H1 (cell line): Measurements from ENCODE around the gene SEC22C. TPM values are rescaled to one million over a fixed set of nuclear protein-coding genes. Genes with fewer than 3 reads are reported as not detected.
A peak's percentile ranks its signal among the peaks of the same experiment; 100 is the strongest.

Experiments
- CTCF ChIA-PET: fragments of 300-600 bp; sonication (Branson Sonifier 250); formaldehyde crosslinking; loops from one replicate; lab custom pipeline; 2021; ENCODE audit not compliant: partially characterized antibody; lab: Charles Lee
- POLR2A ChIA-PET: fragments of 300-600 bp; sonication (Branson Sonifier 250); formaldehyde crosslinking; loops from one replicate; lab custom pipeline; 2021; ENCODE audit warnings: inconsistent platforms; ENCODE audit not compliant: partially characterized antibody; lab: Charles Lee
- DNase-seq, 2 experiments: peaks; one replicate each; pipeline versions ENCODE4 v3.0.0 to v3.0.0-alpha.2; 2010 to 2022; ENCODE audit warnings: low spot score in 2 of 2, low read depth in 1 of 2, mixed read lengths in 1 of 2
- FAIRE-seq: peaks from 2 replicates; lab custom pipeline; 2011; peaks lifted over from hg19 to GRCh38; lab: Jason Lieb, UNC
- H2AFZ ChIP-seq: 2 replicates; pipeline ENCODE4 v1.8.1; 2012; ENCODE audit warnings: low read length, inconsistent platforms
- H2AK5ac ChIP-seq: 2 replicates; pipeline ENCODE4 v1.6.1; 2013; ENCODE audit warnings: low read depth, low read length
- H2BK120ac ChIP-seq: replicated peaks from 2 replicates; pipeline ENCODE3; 2013; ENCODE audit warnings: low read depth, low read length, inconsistent platforms
- H2BK12ac ChIP-seq: 2 replicates; pipeline ENCODE4 v1.6.1; 2013; ENCODE audit warnings: low read depth, low read length
- H2BK15ac ChIP-seq: 2 replicates; pipeline ENCODE4 v1.6.1; 2013; ENCODE audit warnings: low read length
- H2BK20ac ChIP-seq: 2 replicates; pipeline ENCODE4 v1.6.1; 2013; ENCODE audit warnings: low read length
- H2BK5ac ChIP-seq: 2 replicates; pipeline ENCODE4 v1.6.1; 2013; ENCODE audit warnings: low read depth, low read length
- H3K14ac ChIP-seq: 2 replicates; pipeline ENCODE4 v1.6.1; 2013; ENCODE audit warnings: inconsistent platforms; ENCODE audit not compliant: insufficient read length
- H3K18ac ChIP-seq: 2 replicates; pipeline ENCODE4 v1.6.1; 2013; ENCODE audit warnings: low read length; ENCODE audit errors: extremely low read depth
- H3K23ac ChIP-seq: 2 replicates; pipeline ENCODE4 v1.6.1; 2013; ENCODE audit warnings: inconsistent platforms; ENCODE audit not compliant: insufficient read length
- H3K23me2 ChIP-seq: 2 replicates; pipeline ENCODE4 v1.6.1; 2013; ENCODE audit warnings: low read depth, low read length
- H3K27ac ChIP-seq: 2 replicates; pipeline ENCODE4 v1.6.1; 2011; ENCODE audit warnings: low read depth, low read length, inconsistent platforms
- H3K27me3 ChIP-seq, 4 experiments: replicated peaks in 1 of 4; 1 replicate in 1 of 4; 2 replicates in 3 of 4; pipeline versions ENCODE4 v1.6.1 to v1.8.1; 2011 to 2013; ENCODE audit warnings: low read length in 3 of 4, mild to moderate bottlenecking in 3 of 4, inconsistent platforms in 2 of 4, mixed read lengths in 2 of 4, moderate library complexity in 1 of 4; ENCODE audit not compliant: control insufficient read depth in 3 of 4, insufficient read depth in 3 of 4; ENCODE audit errors: extremely low read depth in 1 of 4
- H3K36me3 ChIP-seq, 4 experiments: 2 replicates each; pipeline versions ENCODE4 v1.6.1 to v1.8.1; 2011 to 2013; ENCODE audit warnings: mild to moderate bottlenecking in 4 of 4, low read length in 3 of 4, moderate library complexity in 2 of 4, control low read depth in 1 of 4, inconsistent platforms in 1 of 4; ENCODE audit not compliant: insufficient read depth in 4 of 4, control insufficient read depth in 2 of 4
- H3K4ac ChIP-seq: replicated peaks from 2 replicates; pipeline ENCODE3; 2013; ENCODE audit warnings: low read length, low read depth, mixed read lengths, inconsistent platforms; ENCODE audit not compliant: insufficient read length
- H3K4me1 ChIP-seq, 4 experiments: replicated peaks in 1 of 4; 1 replicate in 1 of 4; 2 replicates in 3 of 4; pipeline versions ENCODE4 v1.6.1 to v1.8.1; 2011 to 2013; ENCODE audit warnings: low read length in 3 of 4, inconsistent platforms in 2 of 4, mixed read lengths in 1 of 4; ENCODE audit not compliant: insufficient read depth in 4 of 4, control insufficient read depth in 3 of 4
- H3K4me2 ChIP-seq, 2 experiments: 2 replicates each; pipeline versions ENCODE4 v1.6.1 to v1.8.1; 2011 to 2013; ENCODE audit warnings: low read depth in 2 of 2, low read length in 2 of 2, control low read depth in 1 of 2, inconsistent platforms in 1 of 2, mild to moderate bottlenecking in 1 of 2; ENCODE audit not compliant: insufficient read depth in 1 of 2
- H3K4me3 ChIP-seq, 4 experiments: fragments of 200-600, 300-600 bp in 1 of 4; sonication (generic), shearing (Covaris generic), sonication (Bioruptor Twin) in 1 of 4; 2 replicates each; pipeline versions ENCODE4 v1.5.1 to v1.8.1; 2011 to 2016; ENCODE audit warnings: low read length in 4 of 4, low read depth in 3 of 4, control low read depth in 2 of 4, inconsistent platforms in 2 of 4, mild to moderate bottlenecking in 2 of 4, mixed read lengths in 1 of 4, moderate library complexity in 1 of 4; ENCODE audit not compliant: insufficient read depth in 2 of 4; ENCODE audit errors: extremely low read depth in 1 of 4
- H3K56ac ChIP-seq: replicated peaks from 2 replicates; pipeline ENCODE3; 2013; ENCODE audit warnings: low read depth, mild to moderate bottlenecking, mixed read lengths, low read length, inconsistent platforms; ENCODE audit not compliant: insufficient read length
- H3K79me1 ChIP-seq: 2 replicates; pipeline ENCODE4 v1.6.1; 2013; ENCODE audit warnings: low read depth, low read length, control low read depth
- H3K79me2 ChIP-seq, 2 experiments: 2 replicates each; pipeline versions ENCODE4 v1.6.1 to v1.8.1; 2012 to 2013; ENCODE audit warnings: low read length in 2 of 2, mild to moderate bottlenecking in 2 of 2, inconsistent platforms in 1 of 2; ENCODE audit not compliant: insufficient read depth in 2 of 2, control insufficient read depth in 1 of 2
- H3K9ac ChIP-seq, 4 experiments: replicated peaks in 1 of 4; 1 replicate in 1 of 4; 2 replicates in 3 of 4; pipeline versions ENCODE4 v1.6.1 to v1.8.1; 2011 to 2013; ENCODE audit warnings: low read depth in 3 of 4, low read length in 3 of 4, control low read depth in 2 of 4, mild to moderate bottlenecking in 2 of 4, moderate library complexity in 2 of 4, inconsistent platforms in 1 of 4; ENCODE audit errors: extremely low read depth in 1 of 4
- H3K9me3 ChIP-seq, 2 experiments: 2 replicates each; pipeline versions ENCODE4 v1.6.1 to v1.8.1; 2012 to 2013; ENCODE audit warnings: mild to moderate bottlenecking in 2 of 2, moderate library complexity in 2 of 2, control low read depth in 1 of 2, inconsistent platforms in 1 of 2, low read depth in 1 of 2, low read length in 1 of 2, mixed read lengths in 1 of 2; ENCODE audit not compliant: insufficient read depth in 2 of 2
- H4K20me1 ChIP-seq, 2 experiments: replicated peaks in 1 of 2; 2 replicates each; pipeline versions ENCODE3 to v1.8.1; 2011 to 2013; ENCODE audit warnings: inconsistent platforms in 2 of 2, low read length in 2 of 2, mild to moderate bottlenecking in 1 of 2; ENCODE audit not compliant: insufficient read depth in 2 of 2, control insufficient read depth in 1 of 2
- H4K5ac ChIP-seq: 2 replicates; pipeline ENCODE4 v1.6.1; 2013; ENCODE audit warnings: low read length, low read depth, mixed read lengths, inconsistent platforms; ENCODE audit not compliant: insufficient read length
- H4K8ac ChIP-seq: 2 replicates; pipeline ENCODE4 v1.8.0; 2013; ENCODE audit warnings: mild to moderate bottlenecking, moderate library complexity, low read length, inconsistent platforms; ENCODE audit not compliant: insufficient read depth; ENCODE audit errors: extremely low read depth
- H4K91ac ChIP-seq: replicated peaks from 2 replicates; pipeline ENCODE3; 2013; ENCODE audit warnings: low read length, mixed read lengths, inconsistent platforms; ENCODE audit not compliant: insufficient read length
- BACH1 ChIP-seq: IDR thresholded peaks from 2 replicates; pipeline ENCODE4 v1.6.1; 2012; ENCODE audit warnings: low read length, improper control_type of control experiment
- BCL11A ChIP-seq, 2 experiments: IDR thresholded peaks; one replicate each; pipeline ENCODE4 v1.6.1; 2011; ENCODE audit warnings: low read depth in 2 of 2, low read length in 2 of 2, mild to moderate bottlenecking in 2 of 2
- CEBPB ChIP-seq: IDR thresholded peaks from 2 replicates; pipeline ENCODE4 v1.6.1; 2012; ENCODE audit warnings: low read depth, low read length
- CHD2 ChIP-seq: IDR thresholded peaks from 2 replicates; pipeline ENCODE4 v1.6.1; 2012; ENCODE audit warnings: low read length, improper control_type of control experiment
- CREB1 ChIP-seq: IDR thresholded peaks from 2 replicates; pipeline ENCODE4 v1.6.1; 2012; ENCODE audit warnings: inconsistent platforms
- EGR1 ChIP-seq: IDR thresholded peaks from 2 replicates; pipeline ENCODE4 v1.6.1; 2011; ENCODE audit warnings: low read depth, low read length, borderline replicate concordance
- POU5F1 ChIP-seq: IDR thresholded peaks from 2 replicates; pipeline ENCODE4 v1.6.1; 2011; ENCODE audit warnings: low read depth, mild to moderate bottlenecking, low read length, moderate library complexity
- SIX5 ChIP-seq: IDR thresholded peaks from 2 replicates; pipeline ENCODE4 v1.6.1; 2011; ENCODE audit warnings: mild to moderate bottlenecking, low read depth, low read length
- SP4 ChIP-seq: IDR thresholded peaks from 2 replicates; pipeline ENCODE4 v1.6.1; 2012; ENCODE audit warnings: low read length, inconsistent platforms
- SUZ12 ChIP-seq: fragments of 200-600 bp; sonication (generic); IDR thresholded peaks from 2 replicates; pipeline ENCODE4 v1.6.1; 2012; ENCODE audit warnings: mild to moderate bottlenecking, inconsistent platforms, low read length, moderate library complexity, mixed read lengths
- TAF1 ChIP-seq: IDR thresholded peaks from 2 replicates; pipeline ENCODE4 v1.6.1; 2011; ENCODE audit warnings: mild to moderate bottlenecking, low read depth, low read length
- ZNF274 ChIP-seq: IDR thresholded peaks from 2 replicates; pipeline ENCODE4 v1.7.0; 2012; ENCODE audit warnings: low read length, borderline replicate concordance; ENCODE audit errors: extremely low read depth
- WGBS, 2 experiments: shearing (Covaris generic) in 1 of 2; methylation state at CpG; one replicate each; pipeline versions ENCODE4 v1.1.6 to v1.1.7; 2013 to 2015; ENCODE audit warnings: low lambda C conversion rate in 2 of 2, mixed read lengths in 2 of 2, inconsistent platforms in 1 of 2, low coverage in 1 of 2, missing lambda C conversion rate in 1 of 2; ENCODE audit not compliant: insufficient replicate concordance in 2 of 2, insufficient coverage in 1 of 2, insufficient read length in 1 of 2; ENCODE audit errors: extremely low coverage in 1 of 2, missing lambda C conversion rate in 1 of 2; 5-methylcytosine and 5-hydroxymethylcytosine counted together
- polyA plus RNA-seq, 7 experiments: library from polyadenylated mRNA; depleted of rRNA in 3 of 7; stranded (reverse) in 5 of 7; unstranded in 2 of 7; fragments of >200 nt in 5 of 7; fragments of 200-250 nt in 2 of 7; gene quantifications; 1 replicate in 5 of 7; 2 replicates in 1 of 7; 4 replicates in 1 of 7; pipeline versions ENCODE4 v1.2.1 to v1.2.3, GENCODE V29; 2011 to 2013; ENCODE audit warnings: missing spikeins in 2 of 7, mixed read lengths in 2 of 7
- total RNA-seq: library from RNA; stranded (reverse); fragmentation: NEBNext Ultra II Directional; extraction: Animal tissue kit (Norgen Biotek cat#: 25700); gene quantifications from 2 replicates; pipeline ENCODE4 v1.2.1, GENCODE V29; 2021
- TF ChIP-seq, protein P1 (sequence below), 3 experiments: IDR thresholded peaks; 1 replicate in 2 of 3; 2 replicates in 1 of 3; pipeline versions ENCODE4 v1.5.1 to v1.6.1; 2011; ENCODE audit warnings: low read length in 3 of 3, mild to moderate bottlenecking in 3 of 3, inconsistent platforms in 2 of 3, low read depth in 1 of 3, moderate library complexity in 1 of 3; ENCODE audit not compliant: insufficient read depth in 1 of 3; ENCODE audit errors: control extremely low read depth in 1 of 3

The SEC22C gene
- total and polyA plus RNA-seq, 2 of the 8 experiments (the other 6 are each of a cell fraction or from before 2014, with no cell fraction given): 23.4 to 38.3 TPM

DNA sequence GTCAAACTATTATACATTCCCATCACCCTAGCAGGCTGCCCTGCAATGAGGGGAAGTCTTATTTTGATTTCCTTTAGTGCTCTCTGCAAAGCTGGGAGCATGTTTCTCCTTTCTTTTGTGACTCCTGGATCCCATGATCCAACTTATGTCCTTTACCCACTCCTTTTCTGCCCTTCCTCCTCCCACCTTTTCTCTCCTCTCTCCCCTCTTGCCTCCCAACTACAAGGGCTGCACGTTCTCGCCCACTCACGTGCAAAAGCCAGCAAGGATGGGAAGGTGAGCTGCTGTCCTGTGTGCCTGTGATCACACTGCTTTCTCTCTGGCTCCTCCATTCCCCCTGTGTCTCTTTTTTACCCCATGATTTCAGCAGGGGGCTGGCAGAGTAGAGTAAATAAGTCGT lies 73.2 kb downstream of the SEC22C start:
- Histone ChIP-seq H3K4me1 (peaks cover 0 to 5% (median 0%) of the 10 kb centered on the region in 4 experiments; a peak in 2 of 7 replicates), H3K27ac (no peak overlapping the region), H2BK120ac (no peak overlapping the region), H4K8ac (peak overlapping the region; percentile 78; the same call in 1 of the 2 replicates), H2AFZ (no peak overlapping the region), H2BK5ac (no peak overlapping the region), H3K56ac (no peak overlapping the region), H3K23ac (no peak overlapping the region), H2BK12ac (peak overlapping the region; percentile 43), H2BK15ac (no peak overlapping the region), H3K18ac (no peak overlapping the region), H3K23me2 (no peaks in the 10 kb centered on the region; the same call in 1 of the 2 replicates), H3K4me2 (no peak overlapping the region), H4K5ac (no peak overlapping the region), H3K4me3 (no peak overlapping the region), H3K79me2 (no peaks in the 10 kb centered on the region), H3K14ac (no peak overlapping the region), H3K79me1 (no peaks in the 10 kb centered on the region), H3K9me3 (no peaks in the 10 kb centered on the region), H2BK20ac (no peak overlapping the region), H3K9ac (no peak overlapping the region), H2AK5ac (no peak overlapping the region), H3K27me3 (peaks cover 0 to 2% (median 1%) of the 10 kb centered on the region in 4 experiments; a peak in 1 of 7 replicates), H4K91ac (no peak overlapping the region), H3K4ac (no peak overlapping the region), H3K36me3 (no peaks in the 10 kb centered on the region; a peak in 1 of 8 replicates), H4K20me1 (no peaks in the 10 kb centered on the region)
- DNase-seq: no peak
- FAIRE-seq: no peak
- ChIA-PET CTCF (interaction anchor here (0.7 to 23.3 kb wide), 7 partner anchors 9 to 331 kb away, joined by 3 to 458 read pairs (median 5); no protein-coding TSS in a partner anchor), POLR2A (interaction anchor here (0.9 to 1.5 kb wide), 2 partner anchors 8 to 27 kb away, joined by 3 to 4 read pairs; no protein-coding TSS in a partner anchor)
- 79% methylated on average over 4 of the region's 4 CpGs; no CpG with 5 or more reads in 1 of the 2 experiments for WGBS, 2 experiments
- TF ChIP-seq, protein P1, sequence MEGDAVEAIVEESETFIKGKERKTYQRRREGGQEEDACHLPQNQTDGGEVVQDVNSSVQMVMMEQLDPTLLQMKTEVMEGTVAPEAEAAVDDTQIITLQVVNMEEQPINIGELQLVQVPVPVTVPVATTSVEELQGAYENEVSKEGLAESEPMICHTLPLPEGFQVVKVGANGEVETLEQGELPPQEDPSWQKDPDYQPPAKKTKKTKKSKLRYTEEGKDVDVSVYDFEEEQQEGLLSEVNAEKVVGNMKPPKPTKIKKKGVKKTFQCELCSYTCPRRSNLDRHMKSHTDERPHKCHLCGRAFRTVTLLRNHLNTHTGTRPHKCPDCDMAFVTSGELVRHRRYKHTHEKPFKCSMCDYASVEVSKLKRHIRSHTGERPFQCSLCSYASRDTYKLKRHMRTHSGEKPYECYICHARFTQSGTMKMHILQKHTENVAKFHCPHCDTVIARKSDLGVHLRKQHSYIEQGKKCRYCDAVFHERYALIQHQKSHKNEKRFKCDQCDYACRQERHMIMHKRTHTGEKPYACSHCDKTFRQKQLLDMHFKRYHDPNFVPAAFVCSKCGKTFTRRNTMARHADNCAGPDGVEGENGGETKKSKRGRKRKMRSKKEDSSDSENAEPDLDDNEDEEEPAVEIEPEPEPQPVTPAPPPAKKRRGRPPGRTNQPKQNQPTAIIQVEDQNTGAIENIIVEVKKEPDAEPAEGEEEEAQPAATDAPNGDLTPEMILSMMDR (IDR thresholded peaks at IDR 0.05; ENCODE audit: control extremely low read depth in 1 of 3, insufficient read depth in 1 of 3, low read depth in 1 of 3, low read length in 3 of 3): no peak
- TF ChIP-seq ZNF274: no peak
- TF ChIP-seq TAF1: no peak
- TF ChIP-seq EGR1: no peak
- TF ChIP-seq SUZ12: no peak
- TF ChIP-seq CHD2: no peak
- no peak for TF ChIP-seq SIX5
- TF ChIP-seq CEBPB: no peak
- TF ChIP-seq BACH1: no peak
- TF ChIP-seq POU5F1: no peak
- TF ChIP-seq CREB1: no peak
- no peak for TF ChIP-seq SP4
- no peak for TF ChIP-seq BCL11A (IDR thresholded peaks at IDR 0.05; ENCODE audit: low read depth in 2 of 2, low read length in 2 of 2)
